ENCODE measurements around the gene SMAD5.

Gene SMAD5

DNA sequence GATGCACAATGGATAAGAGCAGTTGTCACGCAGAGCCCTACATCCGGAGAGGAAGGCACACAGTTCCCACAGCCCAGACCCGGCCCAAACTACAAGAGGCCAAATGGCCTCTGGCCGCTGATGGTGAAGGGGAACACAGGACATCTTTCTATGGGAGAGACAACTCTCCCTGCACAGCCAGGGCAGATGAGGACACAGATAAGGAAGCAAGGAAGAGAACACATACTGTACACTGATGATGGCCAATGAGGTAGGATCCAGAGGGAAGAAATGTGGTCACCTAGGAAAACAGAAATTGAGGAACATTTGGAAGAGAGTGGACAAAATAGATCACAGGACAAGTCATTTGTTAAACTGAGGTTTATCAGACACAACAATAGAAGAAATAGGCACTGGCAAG, 88.7 kb downstream of the SMAD5 start:
- TF ChIP-seq, protein P1, sequence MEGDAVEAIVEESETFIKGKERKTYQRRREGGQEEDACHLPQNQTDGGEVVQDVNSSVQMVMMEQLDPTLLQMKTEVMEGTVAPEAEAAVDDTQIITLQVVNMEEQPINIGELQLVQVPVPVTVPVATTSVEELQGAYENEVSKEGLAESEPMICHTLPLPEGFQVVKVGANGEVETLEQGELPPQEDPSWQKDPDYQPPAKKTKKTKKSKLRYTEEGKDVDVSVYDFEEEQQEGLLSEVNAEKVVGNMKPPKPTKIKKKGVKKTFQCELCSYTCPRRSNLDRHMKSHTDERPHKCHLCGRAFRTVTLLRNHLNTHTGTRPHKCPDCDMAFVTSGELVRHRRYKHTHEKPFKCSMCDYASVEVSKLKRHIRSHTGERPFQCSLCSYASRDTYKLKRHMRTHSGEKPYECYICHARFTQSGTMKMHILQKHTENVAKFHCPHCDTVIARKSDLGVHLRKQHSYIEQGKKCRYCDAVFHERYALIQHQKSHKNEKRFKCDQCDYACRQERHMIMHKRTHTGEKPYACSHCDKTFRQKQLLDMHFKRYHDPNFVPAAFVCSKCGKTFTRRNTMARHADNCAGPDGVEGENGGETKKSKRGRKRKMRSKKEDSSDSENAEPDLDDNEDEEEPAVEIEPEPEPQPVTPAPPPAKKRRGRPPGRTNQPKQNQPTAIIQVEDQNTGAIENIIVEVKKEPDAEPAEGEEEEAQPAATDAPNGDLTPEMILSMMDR (IDR thresholded peaks at IDR 0.05; ENCODE audit: low read depth, low read length) = no peak
- H3K4me3 ChIP-seq (ENCODE audit: low read depth, low read length) = no peak overlapping the region

DNA sequence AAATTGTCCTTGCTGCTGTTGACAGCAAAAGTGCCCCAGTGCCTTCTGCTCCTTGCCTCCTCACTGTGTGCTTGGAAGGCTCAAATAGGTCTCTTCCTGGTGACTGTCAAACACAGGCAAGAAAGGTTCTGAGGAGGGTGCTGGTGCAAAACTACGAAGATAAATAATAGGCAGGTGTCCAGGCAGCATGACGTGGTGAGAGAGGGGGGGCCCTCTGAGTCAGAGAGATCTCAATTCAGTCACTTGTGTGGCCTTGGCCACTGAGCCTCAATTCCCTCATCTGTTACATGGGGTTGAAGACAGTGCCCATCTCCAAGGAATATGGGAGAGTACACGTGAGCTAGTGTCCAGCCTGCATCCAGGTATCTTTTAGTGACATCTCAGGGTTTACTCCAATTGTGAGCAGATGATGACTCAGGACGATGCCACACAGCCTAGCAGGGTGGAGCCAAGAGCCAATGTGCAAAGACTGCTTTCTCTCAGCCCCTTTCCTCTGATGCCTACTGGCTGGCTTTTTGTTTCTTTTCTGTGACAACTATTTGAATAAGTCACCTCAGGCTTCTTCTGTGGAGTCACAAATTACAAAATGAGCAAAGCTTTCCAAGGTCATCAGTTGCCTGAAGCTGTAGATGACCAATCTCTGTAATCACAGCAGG, 90.1 kb downstream of the SMAD5 start:
- TF ChIP-seq, protein P1 (IDR thresholded peaks at IDR 0.05; ENCODE audit: low read depth, low read length) = no peak
- H3K4me3 ChIP-seq (ENCODE audit: low read depth, low read length) = no peak overlapping the region

DNA sequence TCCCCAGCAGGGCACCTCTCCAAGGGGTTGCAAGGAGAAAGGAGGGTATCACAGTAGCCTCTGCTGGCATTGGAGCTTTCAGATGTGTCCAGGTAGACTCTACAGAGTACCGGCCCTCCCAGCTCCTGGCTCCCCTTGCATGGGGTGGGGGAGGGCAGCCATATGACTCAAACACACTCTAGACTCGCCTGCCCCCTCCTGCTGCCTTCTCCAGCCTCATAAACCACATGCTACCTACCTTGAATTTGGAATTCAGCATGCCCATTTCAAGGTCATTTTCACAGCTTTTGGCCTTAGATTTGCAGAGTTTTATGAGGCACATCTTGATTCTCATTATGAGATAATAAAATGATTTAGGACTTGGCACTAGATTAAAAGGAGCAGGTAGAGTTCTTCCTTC, 93.2 kb downstream of the SMAD5 start:
- TF ChIP-seq, protein P1 (IDR thresholded peaks at IDR 0.05; ENCODE audit: low read depth, low read length) = no peak
- H3K4me3 ChIP-seq (ENCODE audit: low read depth, low read length) = no peak overlapping the region

DNA sequence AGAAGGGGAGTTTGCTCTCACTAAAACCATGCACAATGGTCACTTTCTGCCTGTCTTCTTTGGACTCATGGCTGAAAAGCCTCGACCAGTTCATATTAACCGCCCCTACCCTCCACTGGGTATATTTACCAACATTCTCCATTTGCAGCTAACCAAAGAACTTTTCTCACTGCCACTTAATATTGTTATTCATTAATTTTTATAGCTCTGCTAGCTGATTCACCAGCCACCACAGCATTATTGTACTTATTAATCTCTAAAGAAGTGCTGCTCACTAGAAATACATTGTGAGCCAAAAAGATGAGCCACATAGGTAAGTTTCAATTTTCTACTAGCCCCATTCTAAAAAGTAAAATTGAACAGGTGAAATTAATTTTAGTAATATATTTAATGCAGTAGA, 93.8 kb downstream of the SMAD5 start:
- no peak overlapping the region for H3K4me3 ChIP-seq (ENCODE audit: low read depth, low read length)
- TF ChIP-seq, protein P1 (IDR thresholded peaks at IDR 0.05; ENCODE audit: low read depth, low read length) = no peak

DNA sequence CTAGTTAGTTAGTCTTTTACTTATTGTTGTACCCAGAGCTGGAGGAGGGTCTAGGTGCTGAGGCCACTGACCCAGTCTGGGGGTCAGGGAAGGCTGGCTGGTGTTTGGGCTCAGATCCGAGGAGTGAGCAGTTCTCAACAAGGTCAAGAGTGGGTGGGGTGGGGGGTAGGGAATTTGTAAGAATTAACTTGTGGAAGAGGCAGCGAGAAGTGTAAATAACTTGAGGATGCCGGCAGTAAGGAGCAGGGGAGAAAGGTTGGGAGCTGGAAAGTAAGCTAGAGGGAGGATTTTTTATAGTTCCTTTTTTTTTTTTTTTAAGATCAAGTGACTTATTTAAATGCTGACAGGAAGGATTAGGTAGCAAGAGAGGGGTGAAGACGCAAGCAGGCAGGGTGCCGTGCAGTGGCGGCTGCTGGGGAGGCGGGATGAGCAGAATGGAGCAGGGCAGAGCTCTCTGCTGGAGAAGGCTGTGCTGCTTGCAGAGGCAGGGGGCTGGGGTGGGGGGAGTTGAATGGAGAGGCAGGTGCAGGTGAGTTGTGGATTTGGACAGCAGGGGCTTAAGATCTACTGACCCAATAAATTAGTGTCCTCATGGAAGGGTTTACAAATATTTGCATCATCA, 95.6 kb downstream of the SMAD5 start:
- TF ChIP-seq, protein P1 (IDR thresholded peaks at IDR 0.05; ENCODE audit: low read depth, low read length) = no peak
- H3K4me3 ChIP-seq (ENCODE audit: low read depth, low read length) = no peak overlapping the region

DNA sequence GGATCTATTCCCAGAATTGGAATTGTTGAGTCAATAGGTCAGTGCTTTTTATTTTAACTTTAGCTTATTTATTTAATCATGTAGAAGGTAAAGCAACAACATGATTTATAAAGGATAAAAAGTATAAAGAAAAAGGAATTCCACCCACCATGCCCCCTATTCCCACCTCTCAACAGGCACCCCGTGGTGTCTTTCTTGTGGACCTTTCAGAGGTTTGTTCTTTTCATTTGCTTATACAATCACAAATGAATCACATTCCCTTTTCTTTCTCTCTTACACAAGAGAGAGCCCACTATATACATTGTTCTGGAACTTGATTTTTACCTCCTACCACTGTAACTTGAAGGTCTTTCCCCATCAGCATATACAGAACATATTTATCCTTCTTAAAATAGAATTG, 97.5 kb downstream of the SMAD5 start:
- TF ChIP-seq, protein P1 (IDR thresholded peaks at IDR 0.05; ENCODE audit: low read depth, low read length) = no peak
- no peak overlapping the region for H3K4me3 ChIP-seq (ENCODE audit: low read depth, low read length)

DNA sequence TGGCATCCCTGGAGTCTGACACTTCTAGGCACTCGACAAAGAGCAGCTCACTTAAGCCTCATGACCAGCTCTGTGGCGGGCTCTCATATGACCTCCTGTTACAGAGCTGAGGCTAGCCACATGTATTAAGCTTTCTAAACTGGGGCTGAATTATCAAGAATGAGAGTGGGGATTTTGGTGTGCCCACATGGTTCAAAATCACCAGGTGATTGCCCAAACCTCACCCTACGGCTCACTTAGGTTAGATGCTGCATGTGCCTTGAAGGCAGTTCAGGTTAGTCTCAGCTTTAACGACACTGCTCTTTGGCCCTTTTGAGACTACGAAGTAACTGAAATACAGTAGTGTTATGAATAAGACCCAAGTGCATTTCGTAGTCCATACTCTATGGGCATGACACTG, 99.7 kb downstream of the SMAD5 start:
- no peak overlapping the region for H3K4me3 ChIP-seq (ENCODE audit: low read depth, low read length)
- TF ChIP-seq, protein P1 (IDR thresholded peaks at IDR 0.05; ENCODE audit: low read depth, low read length) = no peak
